Measurements from ENCODE around the gene PSMD3. TPM values are rescaled to one million over a fixed set of nuclear protein-coding genes. Genes with fewer than 3 reads are reported as not detected.

The PSMD3 gene
- total RNA-seq, 1 experiment from 2014 or later: 174 TPM

GRCh38 chr17:39943702-39944392, 36.8 kb upstream of the PSMD3 start:
- Mint-ChIP-seq H3K27ac (peak overlapping the region in 1 of 3 experiments; percentile 72; a peak in 1 of 7 replicates), H3K9me3 (no peaks in the 10 kb centered on the region), H3K4me1 (peaks cover 7 to 24% of the 10 kb centered on the region in 2 experiments), H3K36me3 (ENCODE audit: insufficient read depth in 1 of 3, low read depth in 3 of 3) (no peaks in the 10 kb centered on the region), H3K4me3 (no peak overlapping the region), H3K27me3 (ENCODE audit: low read depth) (peaks cover 11% of the 10 kb centered on the region)
- H3K14ac ChIP-seq (ENCODE audit: insufficient read depth, low read length): no peak overlapping the region
- H2BK12ac ChIP-seq (ENCODE audit: insufficient read length, low read depth, low read length): no peak overlapping the region
- no peak overlapping the region for H3K56ac ChIP-seq (ENCODE audit: insufficient read length, low read depth, low read length)
- H4K20me1 ChIP-seq (ENCODE audit: control insufficient read depth, insufficient read depth, insufficient read length): no peaks in the 10 kb centered on the region
- H2BK5ac ChIP-seq (ENCODE audit: insufficient read length, low read length): no peak overlapping the region
- no peak overlapping the region for H3K4me2 ChIP-seq (ENCODE audit: insufficient read depth, insufficient read length, low read length)
- no peak overlapping the region for H4K8ac ChIP-seq (replicated peaks; ENCODE audit: insufficient read length, low read depth, low read length)
- no peak overlapping the region for H2BK15ac ChIP-seq (ENCODE audit: low read depth, low read length)
- H2BK120ac ChIP-seq (ENCODE audit: low read depth, low read length, poor library complexity, severe bottlenecking): no peak overlapping the region
- H2AK5ac ChIP-seq (ENCODE audit: insufficient read length, low read length): no peak overlapping the region
- no CpG with 5 or more reads among the region's 14 CpGs for WGBS (ENCODE audit: extremely low coverage, insufficient read length, low lambda C conversion rate)
- no peak overlapping the region for H3K4ac ChIP-seq (ENCODE audit: low read depth, low read length)
- no peak overlapping the region for H3K18ac ChIP-seq (ENCODE audit: insufficient read length, low read depth, low read length)
- TF ChIP-seq CTCF (conservative IDR thresholded peaks at IDR 0.05): no peak
- no peak overlapping the region for H3K9ac ChIP-seq (ENCODE audit: extremely low read depth, insufficient read length, low read length)
- H3K4me1 ChIP-seq (ENCODE audit: insufficient read depth, low read length): no peaks in the 10 kb centered on the region; the same call in 1 of the 2 replicates
- no peak overlapping the region for H3K23ac ChIP-seq (ENCODE audit: insufficient read length, low read depth, low read length)
- H2AFZ ChIP-seq (ENCODE audit: low read length): no peak overlapping the region
- no peaks in the 10 kb centered on the region for H3K9me3 ChIP-seq (ENCODE audit: control insufficient read depth, low read depth, low read length)
- no peaks in the 10 kb centered on the region for H3K79me2 ChIP-seq (ENCODE audit: insufficient read depth, low read length)
- H3T11ph ChIP-seq (ENCODE audit: low read length): no peak overlapping the region
- no peak overlapping the region for H4K5ac ChIP-seq (ENCODE audit: insufficient read length, low read depth, low read length)
- H3K23me2 ChIP-seq (ENCODE audit: insufficient read length, low read depth, low read length, poor library complexity, severe bottlenecking): no peaks in the 10 kb centered on the region
- H4K91ac ChIP-seq (ENCODE audit: insufficient read length, low read depth, low read length): no peak overlapping the region
- H3K27me3 ChIP-seq (ENCODE audit: insufficient read depth, low read length): no peaks in the 10 kb centered on the region
- no peak for DNase-seq
- no peak overlapping the region for H3K27ac ChIP-seq (ENCODE audit: insufficient read length, low read depth, low read length)
- no peaks in the 10 kb centered on the region for H3K79me1 ChIP-seq (ENCODE audit: insufficient read depth, low read depth, low read length, poor library complexity, severe bottlenecking)
- no peak overlapping the region for H2BK20ac ChIP-seq (ENCODE audit: low read depth, low read length, poor library complexity, severe bottlenecking)
